Heart right ventricle (tissue), 16 donors: Measurements from ENCODE around the gene PIWIL4. TPM values are rescaled to one million over a fixed set of nuclear protein-coding genes. Genes with fewer than 3 reads are reported as not detected.

Source experiments
- ATAC-seq, 8 donors: fragments of 200-7000 bp; cut with Tn5 transposase; one replicate each; pipeline ENCODE4 v1.9.1; 2020; ENCODE audit warnings: mild to moderate bottlenecking in 8 of 8, moderate library complexity in 8 of 8, moderate number of reproducible peaks in 1 of 8
- DNase-seq, 2 donors: peaks; one replicate each; pipeline ENCODE4 v3.0.0-alpha.2; 2020
- H3K27ac ChIP-seq, 10 donors: fragments of 200-600 bp; sonication (generic) in 2 of 10; one replicate each; pipeline versions ENCODE4 v1.5.0 to v1.8.0; 2020 to 2022; ENCODE audit warnings: mild to moderate bottlenecking in 3 of 10
- H3K27me3 ChIP-seq, 7 donors: fragments of 200-600 bp; one replicate each; pipeline ENCODE4 v1.8.0; 2021 to 2022; ENCODE audit warnings: mild to moderate bottlenecking in 2 of 7
- H3K36me3 ChIP-seq, 9 donors: fragments of 200-600 bp; sonication (generic) in 1 of 9; one replicate each; pipeline versions ENCODE4 v1.5.0 to v1.8.0; 2020 to 2022; ENCODE audit warnings: mild to moderate bottlenecking in 2 of 9
- H3K4me1 ChIP-seq, 9 donors: fragments of 200-600 bp; sonication (generic) in 1 of 9; one replicate each; pipeline versions ENCODE4 v1.5.0 to v1.8.0; 2020 to 2022; ENCODE audit warnings: mild to moderate bottlenecking in 4 of 9
- H3K4me3 ChIP-seq, 10 donors: fragments of 200-600 bp; sonication (generic) in 2 of 10; one replicate each; pipeline versions ENCODE4 v1.5.0 to v1.8.0; 2020 to 2022; ENCODE audit warnings: mild to moderate bottlenecking in 7 of 10, moderate library complexity in 2 of 10
- H3K9me3 ChIP-seq, 11 donors: fragments of 200-600 bp in 10 of 11; sonication (generic) in 2 of 11; one replicate each; pipeline versions ENCODE4 v1.5.0 to v1.8.0; 2013 to 2022; ENCODE audit warnings: mild to moderate bottlenecking in 2 of 11, control low read depth in 1 of 11, moderate library complexity in 1 of 11
- WGBS, 2 donors: extraction: QIAGEN DNeasy Blood & Tissue Kit; methylation state at CpG; one replicate each; pipeline ENCODE4 v1.1.7; 2013; ENCODE audit warnings: inconsistent platforms in 1 of 2; 5-methylcytosine and 5-hydroxymethylcytosine counted together
- intact Hi-C, 10 donors: fragments of 100-400 bp; cut with DNase I; formaldehyde crosslinking; loops; one replicate each; pipeline versions ENCODE4 v1.11.1 to v1.14.2; 2022
- polyA plus RNA-seq, 2 donors: library from polyadenylated mRNA; stranded (reverse); fragments of 200-250 nt; gene quantifications; one replicate each; pipeline ENCODE4 v1.2.3, GENCODE V29; 2013
- total RNA-seq, 10 donors: library from RNA; stranded (reverse); fragmentation: NEBNext Ultra II Directional in 3 of 10; extraction: Animal tissue kit (Norgen Biotek cat#: 25700) in 3 of 10; gene quantifications; one replicate each; pipeline versions ENCODE4 v1.2.1 to v1.2.4, GENCODE V29; 2021 to 2023
- TF ChIP-seq, protein P1 (sequence below), 9 donors: fragments of 200-600 bp; sonication (generic) in 2 of 9; IDR thresholded peaks; one replicate each; pipeline versions ENCODE4 v1.5.0 to v1.8.0; 2021 to 2022; ENCODE audit warnings: antibody characterized with exemption in 9 of 9, mild to moderate bottlenecking in 5 of 9, moderate library complexity in 1 of 9
- donor health status: Arrhythmogenic right ventricular cardiomyopathy.
- donor health status: ischemic (EF 13 %, LVEDD 7.1; RV severe dilation, severe dysfunction).
- donor health status: healthy with polysubstance abuse.
- donor health status: DM: no; HTN: yes; CAD: no.
- donor health status: DM: no; HTN: no; CAD: no.
- donor health status: ischemic (EF 25% LVEDD 6.9; RV normal size, moderate dysfunction).
- donor health status: ischemic (EF 25% LVEDD 5.7; RV mildly dilated, moderate dysfunction).
- donor health status: healthy.
- donor health status: DM: yes; HTN: yes; CAD: no.
- donor health status: Ischemic cardiomyopathy.
- donor health status: ischemic (EF 35%, LVEDD 5.7; RV mildly dilated, moderate dysfunction).
- donor health status: nonischemic (EF 11% LVEDD 7.7; RV severe dilation, severe dysfunction).
- donor health status: DM: yes; HTN: yes; CAD: no.
- donor health status: PGD.
- donor health status: ischemic (EF 29% LVEDD 5.4; RV normal size, mild dysfunction).
- donor health status: nonischemic (EF 23%, LVEDD 6.1; RV moderate dilation, normal function).

The PIWIL4 gene
- total and polyA plus RNA-seq, 12 donors = 0.37 to 2.6 (median 1.3) TPM

- 92 to 96% methylated on average over 2 of the region's 2 CpGs for WGBS, 2 donors
- no peaks in the 10 kb centered on the region for H3K27me3 ChIP-seq
- H3K9me3 ChIP-seq = peaks cover 0 to 7% (median 0%) of the 10 kb centered on the region in 11 donors
- DNase-seq = no peak
- intact Hi-C loops = no loop called here
- TF ChIP-seq, protein P1, sequence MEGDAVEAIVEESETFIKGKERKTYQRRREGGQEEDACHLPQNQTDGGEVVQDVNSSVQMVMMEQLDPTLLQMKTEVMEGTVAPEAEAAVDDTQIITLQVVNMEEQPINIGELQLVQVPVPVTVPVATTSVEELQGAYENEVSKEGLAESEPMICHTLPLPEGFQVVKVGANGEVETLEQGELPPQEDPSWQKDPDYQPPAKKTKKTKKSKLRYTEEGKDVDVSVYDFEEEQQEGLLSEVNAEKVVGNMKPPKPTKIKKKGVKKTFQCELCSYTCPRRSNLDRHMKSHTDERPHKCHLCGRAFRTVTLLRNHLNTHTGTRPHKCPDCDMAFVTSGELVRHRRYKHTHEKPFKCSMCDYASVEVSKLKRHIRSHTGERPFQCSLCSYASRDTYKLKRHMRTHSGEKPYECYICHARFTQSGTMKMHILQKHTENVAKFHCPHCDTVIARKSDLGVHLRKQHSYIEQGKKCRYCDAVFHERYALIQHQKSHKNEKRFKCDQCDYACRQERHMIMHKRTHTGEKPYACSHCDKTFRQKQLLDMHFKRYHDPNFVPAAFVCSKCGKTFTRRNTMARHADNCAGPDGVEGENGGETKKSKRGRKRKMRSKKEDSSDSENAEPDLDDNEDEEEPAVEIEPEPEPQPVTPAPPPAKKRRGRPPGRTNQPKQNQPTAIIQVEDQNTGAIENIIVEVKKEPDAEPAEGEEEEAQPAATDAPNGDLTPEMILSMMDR (IDR thresholded peaks at IDR 0.05) = no peak
- H3K27ac ChIP-seq = no peak overlapping the region
- ATAC-seq = no peak
- no peak overlapping the region for H3K4me3 ChIP-seq
- H3K4me1 ChIP-seq = peaks cover 0 to 12% (median 5%) of the 10 kb centered on the region in 9 donors
- H3K36me3 ChIP-seq = no peaks in the 10 kb centered on the region
Observed at GRCh38 chr11:94662846-94663390, 95.8 kb downstream of the PIWIL4 start.

DNA sequence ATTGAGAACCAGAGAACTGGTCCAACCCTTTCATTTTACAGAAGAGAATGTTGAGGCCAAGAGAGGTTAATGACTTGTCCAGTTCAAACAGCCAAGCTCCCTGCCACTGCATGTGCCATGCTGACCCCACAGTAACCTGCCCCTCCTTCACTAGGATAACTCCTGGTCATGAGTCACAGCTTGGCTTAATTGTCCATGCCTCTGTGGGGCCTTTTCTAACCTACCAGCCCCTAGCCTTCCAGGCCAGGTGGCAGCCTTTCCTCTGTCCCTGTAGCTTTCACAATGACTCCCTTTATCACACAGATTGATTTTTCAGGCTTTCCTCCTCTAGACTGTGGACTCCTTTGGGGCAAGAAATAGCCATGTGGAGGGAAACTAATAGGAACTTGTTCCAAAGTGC, 97.2 kb downstream of the PIWIL4 start:
- DNase-seq (no peak), ATAC-seq (no peak)
- H3K36me3 ChIP-seq = no peaks in the 10 kb centered on the region
- H3K27ac ChIP-seq = no peak overlapping the region
- TF ChIP-seq, protein P1 (IDR thresholded peaks at IDR 0.05) = no peak
- H3K9me3 ChIP-seq = peaks cover 0 to 7% (median 0%) of the 10 kb centered on the region in 11 donors
- H3K4me3 ChIP-seq = no peak overlapping the region
- intact Hi-C loops = no loop called here
- H3K27me3 ChIP-seq = no peaks in the 10 kb centered on the region
- H3K4me1 ChIP-seq = peaks cover 0 to under 1% (median 0%) of the 10 kb centered on the region in 9 donors

GRCh38 chr11:94665116-94665659, 98.0 kb downstream of the PIWIL4 start:
- TF ChIP-seq, protein P1 (IDR thresholded peaks at IDR 0.05) = no peak
- intact Hi-C loops = no loop called here
- DNase-seq (no peak), ATAC-seq (no peak)
- Histone ChIP-seq H3K27ac (no peak overlapping the region), H3K9me3 (peaks cover 0 to 7% (median 0%) of the 10 kb centered on the region in 11 donors), H3K27me3 (no peaks in the 10 kb centered on the region), H3K36me3 (no peaks in the 10 kb centered on the region), H3K4me1 (no peaks in the 10 kb centered on the region), H3K4me3 (no peak overlapping the region)
- 61 to 74% methylated on average over 4 of the region's 4 CpGs for WGBS, 2 donors

DNA sequence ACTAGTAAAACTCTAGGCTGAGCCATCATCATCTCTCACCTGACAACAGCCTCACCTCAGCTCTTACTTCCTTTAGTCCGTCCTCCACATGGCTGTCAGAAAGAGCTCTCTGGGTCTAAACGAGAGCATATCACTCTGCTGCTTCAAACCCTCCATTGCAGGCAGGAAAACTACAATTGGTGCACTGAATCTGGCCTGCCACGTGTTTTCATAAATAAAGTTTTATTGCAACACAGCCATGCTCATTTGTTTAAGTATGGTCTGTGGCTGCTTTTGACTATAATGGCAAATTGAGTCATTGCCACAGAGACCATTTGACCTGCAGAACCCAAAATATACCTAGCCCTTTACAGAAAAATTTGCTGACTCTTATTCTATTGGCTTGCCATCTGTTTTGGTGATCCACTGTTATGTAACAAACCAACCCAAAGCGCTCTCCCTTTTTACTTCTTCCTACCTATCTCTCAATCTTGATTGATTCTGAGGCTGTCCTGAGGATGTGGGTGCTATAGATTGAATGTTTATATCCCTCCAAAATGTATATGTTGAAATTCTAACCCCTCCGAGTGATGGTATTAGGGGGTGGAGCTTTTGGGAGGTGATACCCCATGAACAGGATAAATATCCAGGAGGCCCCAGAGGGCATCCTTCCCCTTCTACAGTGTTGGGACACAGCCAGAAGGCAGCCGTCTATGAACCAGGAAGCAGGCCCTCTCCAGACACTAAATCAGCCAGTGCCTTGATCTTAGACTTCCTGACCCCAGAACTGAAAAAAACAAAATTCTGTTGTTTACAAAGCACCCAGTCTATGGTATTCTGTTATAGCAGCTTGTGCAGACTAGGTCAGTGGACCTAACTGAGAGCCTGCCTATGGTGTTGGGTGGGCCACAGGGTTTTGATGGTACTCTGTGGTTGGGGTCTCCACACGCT, 99.9 kb downstream of the PIWIL4 start:
- no peak for DNase-seq
- 84 to 85% methylated on average over 7 of the region's 7 CpGs for WGBS, 2 donors
- intact Hi-C loops = no loop called here
- TF ChIP-seq, protein P1 (IDR thresholded peaks at IDR 0.05) = no peak
- Histone ChIP-seq H3K4me1 (no peaks in the 10 kb centered on the region), H3K27ac (no peak overlapping the region), H3K4me3 (no peak overlapping the region), H3K27me3 (no peaks in the 10 kb centered on the region), H3K36me3 (no peaks in the 10 kb centered on the region), H3K9me3 (peaks cover 0 to 14% (median 0%) of the 10 kb centered on the region in 11 donors)
- ATAC-seq = no peak
